ENCODE measurements around the gene EPM2AIP1. TPM values are rescaled to one million over a fixed set of nuclear protein-coding genes. Genes with fewer than 3 reads are reported as not detected.
A peak's percentile ranks its signal among the peaks of the same experiment; 100 is the strongest.

Gene EPM2AIP1
- total and polyA plus RNA-seq, 2 donors (not counting 3 experiments of a cell fraction or from before 2014, with no cell fraction given), result 5.4 to 15.1 TPM

GRCh38 chr3:36991923-36992805 lies 767 bp downstream of the EPM2AIP1 start:
- peak overlapping the region; percentile 97 for H3K27ac ChIP-seq (ENCODE audit: insufficient read depth, low read depth, low read length)
- dilution Hi-C loops (cut with MboI; ENCODE audit: extremely low pct_ligation_motif_present, low sequenced_read_pairs), result no loop called here
- H2AFZ ChIP-seq (ENCODE audit: low read depth, low read length), result peak overlapping the region; percentile 42
- H3K4me1 ChIP-seq (ENCODE audit: control insufficient read depth, extremely low read depth, insufficient read depth, low read length), result peaks cover 49% of the 10 kb centered on the region
- no peaks in the 10 kb centered on the region for H3K27me3 ChIP-seq (ENCODE audit: control insufficient read depth in 2 of 2, insufficient read depth in 2 of 2, low read length in 2 of 2)
- H3K9ac ChIP-seq (replicated peaks; ENCODE audit: extremely low read depth, insufficient read depth, low read length), result peak overlapping the region; percentile 79
- ChIA-PET POLR2A (no interaction called here), CTCF (interaction anchor here (0.7 to 1.7 kb wide), 6 partner anchors 22 to 222 kb away, joined by 3 to 15 read pairs (median 4); no protein-coding TSS in a partner anchor)
- H3K9me3 ChIP-seq (replicated peaks; ENCODE audit: control insufficient read depth, insufficient read depth, low read length), result no peaks in the 10 kb centered on the region
- FAIRE-seq (peak; percentile 28), DNase-seq (ENCODE audit: low read depth, low spot score) (no peak)
- TF ChIP-seq GATA2 (IDR thresholded peaks at IDR 0.05; ENCODE audit: insufficient read depth, insufficient read length, low read depth, low read length), result no peak
- TF ChIP-seq CTCF (IDR thresholded peaks at IDR 0.05; ENCODE audit: extremely low read depth in 1 of 2, insufficient read depth in 1 of 2, low read depth in 1 of 2, low read length in 2 of 2), result no peak
- no peak for TF ChIP-seq MYC (IDR thresholded peaks at IDR 0.05; ENCODE audit: low read depth, low read length)
- no peak for TF ChIP-seq JUN (IDR thresholded peaks at IDR 0.05; ENCODE audit: borderline replicate concordance, insufficient read depth, insufficient read length, low read depth)
- TF ChIP-seq POLR2AphosphoS5 (IDR thresholded peaks at IDR 0.05; ENCODE audit: insufficient read depth, low read depth, low read length), result no peak
- intact Hi-C loops (cut with micrococcal nuclease), result loop anchor here (2.0 to 5.0 kb wide), 3 partner anchors 47 to 960 kb away; partner anchors contain the start of gene TRANK1
- peaks cover 2% of the 10 kb centered on the region for H4K20me1 ChIP-seq (replicated peaks; ENCODE audit: control insufficient read depth, extremely low read depth, insufficient read depth, low read length)
- H3K79me2 ChIP-seq (ENCODE audit: control insufficient read depth, insufficient read depth, low read length), result peaks cover 47% of the 10 kb centered on the region
- no peaks in the 10 kb centered on the region for H3K9me1 ChIP-seq (replicated peaks; ENCODE audit: control insufficient read depth, extremely low read depth, insufficient read depth, low read length)
- H3K36me3 ChIP-seq (ENCODE audit: control insufficient read depth in 2 of 2, extremely low read depth in 1 of 2, insufficient read depth in 2 of 2, low read length in 2 of 2), result no peaks in the 10 kb centered on the region
- H3K4me3 ChIP-seq (replicated peaks in 1 of 3; ENCODE audit: insufficient read depth in 1 of 3, low read depth in 1 of 3, low read length in 3 of 3), result peak overlapping the region; percentile 18 to 78 (median 60)
- TSS peak; percentile 55 for BruUV-seq (replicated peaks)
- H3K4me2 ChIP-seq (ENCODE audit: insufficient read depth, low read length), result peak overlapping the region; percentile 53
